Suppressor macrophage treated with lipopolysaccharide for 1 hour (primary cell): Measurements from ENCODE around the gene CORT.
A peak's percentile ranks its signal among the peaks of the same experiment; 100 is the strongest.

Experiments
- DNase-seq, 3 donors: peaks; one replicate each; pipeline ENCODE4 v3.0.0-alpha.2; 2020 to 2022

CORT gene

GRCh38 chr1:10479296-10479695, 29.5 kb downstream of the CORT start:
- DNase-seq, result no peak

- DNase-seq, result no peak
Measured at GRCh38 chr1:10480614-10481013, 30.8 kb downstream of the CORT start.

- DNase-seq, result peak; percentile 82 to 90 (median 86)
Measured at GRCh38 chr1:10484521-10484920, 34.7 kb downstream of the CORT start.

- no peak for DNase-seq
Measured at GRCh38 chr1:10489291-10490055, 39.6 kb downstream of the CORT start.

- no peak for DNase-seq
Measured at GRCh38 chr1:10490286-10490970, 40.6 kb downstream of the CORT start.

GRCh38 chr1:10494418-10494753, 44.6 kb downstream of the CORT start:
- no peak for DNase-seq

GRCh38 chr1:10494754-10495474, 45.1 kb downstream of the CORT start:
- DNase-seq, result peak; percentile 85 to 88 (median 86)

GRCh38 chr1:10495475-10495817, 45.6 kb downstream of the CORT start:
- no peak for DNase-seq

GRCh38 chr1:10495952-10496351, 46.1 kb downstream of the CORT start:
- DNase-seq, result peak in 2 of 3 donors; percentile 29 to 38

GRCh38 chr1:10497109-10497508, 47.3 kb downstream of the CORT start:
- no peak for DNase-seq

- DNase-seq, result no peak
Measured at GRCh38 chr1:10498231-10498630, 48.4 kb downstream of the CORT start.
